GM18499 (cell line): ENCODE data around the gene GALNT17.

Experiments used
- ATAC-seq: cut with Tn5 transposase; IDR thresholded peaks from one replicate; pipeline ENCODE4 v1.9.1; 2021; ENCODE audit warnings: moderate number of reproducible peaks; ENCODE audit not compliant: insufficient read depth, unreplicated experiment

The GALNT17 gene

DNA sequence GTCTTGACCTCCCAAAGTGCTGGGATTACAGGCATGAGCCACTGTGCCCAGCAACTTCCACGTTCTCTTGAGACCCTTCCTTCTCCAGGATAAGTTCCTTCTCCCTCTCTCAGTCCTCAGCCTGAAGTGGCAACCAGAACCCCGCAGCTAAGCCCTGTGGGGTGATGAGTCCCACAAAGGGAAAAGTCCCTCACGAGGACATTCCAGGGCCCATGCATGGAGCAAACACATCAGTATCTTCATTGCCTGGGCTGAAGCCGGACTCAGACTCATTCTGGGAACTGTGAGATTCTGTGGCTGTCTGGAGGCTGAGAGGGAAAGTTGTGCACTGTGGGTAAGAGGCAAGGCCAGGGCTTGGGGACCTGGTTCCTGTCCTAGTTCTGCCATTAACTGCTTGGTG is 622.9 kb downstream of the GALNT17 start:
- ATAC-seq = no peak

DNA sequence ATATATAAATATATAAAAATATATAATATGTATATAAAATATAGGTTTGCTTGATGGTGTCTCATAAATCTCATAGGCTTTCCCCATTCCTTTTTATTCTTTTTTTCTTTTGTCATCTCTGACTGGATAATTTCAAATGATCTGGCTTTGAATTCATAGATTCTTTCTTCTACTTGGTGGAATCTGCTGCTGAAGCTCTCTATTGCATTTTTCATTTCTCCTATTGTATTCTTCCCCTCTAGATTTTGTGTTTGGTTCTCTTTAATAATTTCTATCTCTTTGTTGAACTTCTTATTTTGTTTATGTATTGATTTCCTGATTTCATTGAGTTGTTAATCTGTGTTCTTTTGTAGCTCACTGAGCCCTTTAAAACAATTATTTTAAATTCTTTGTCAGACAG is 629.4 kb downstream of the GALNT17 start:
- no peak for ATAC-seq
